ENCODE results near the gene INSR. TPM values are rescaled to one million over a fixed set of nuclear protein-coding genes. Genes with fewer than 3 reads are reported as not detected.
"Not testable (repeated sequence)": the region's sequence is repeated elsewhere in the genome, so short reads cannot be mapped to it uniquely, and the experiment has no call there.

INSR gene
- total RNA-seq, 2 donors from 2014 or later = 81.9 to 84.9 TPM

- intact Hi-C loops (cut with DNase I, micrococcal nuclease) = no loop called here
- DNase-seq = no peak
- ATAC-seq = peak; percentile 10
Observed at GRCh38 chr19:7179917-7180306, 114.3 kb downstream of the INSR start.

GRCh38 chr19:7177926-7178325, 116.3 kb downstream of the INSR start:
- ATAC-seq = no peak
- intact Hi-C loops (cut with DNase I, micrococcal nuclease) = no loop called here
- DNase-seq = no peak

GRCh38 chr19:7176792-7177191, 117.4 kb downstream of the INSR start:
- DNase-seq (no peak), ATAC-seq (no peak)
- intact Hi-C loops (cut with DNase I, micrococcal nuclease) = no loop called here

GRCh38 chr19:7172794-7173193, 121.4 kb downstream of the INSR start:
- intact Hi-C loops (cut with DNase I, micrococcal nuclease) = no loop called here
- no peak for ATAC-seq
- no peak for DNase-seq

- ATAC-seq (no peak), DNase-seq (no peak)
- intact Hi-C loops (cut with DNase I, micrococcal nuclease) = no loop called here
Observed at GRCh38 chr19:7170983-7171382, 123.2 kb downstream of the INSR start.

- intact Hi-C loops (cut with DNase I, micrococcal nuclease) = no loop called here
- no peak for DNase-seq
- ATAC-seq = no peak
Observed at GRCh38 chr19:7168941-7169340, 125.3 kb downstream of the INSR start.

- no peak for DNase-seq
- ATAC-seq = no peak
- intact Hi-C loops (cut with DNase I, micrococcal nuclease) = no loop called here
Observed at GRCh38 chr19:7161292-7161691, 132.9 kb downstream of the INSR start.

- peak in 1 of 2 donors; percentile 76 for DNase-seq
- peak; percentile 40 for ATAC-seq
- intact Hi-C loops (cut with DNase I, micrococcal nuclease) = no loop called here
Observed at GRCh38 chr19:7159105-7159933, 134.9 kb downstream of the INSR start.

- intact Hi-C loops (cut with DNase I, micrococcal nuclease) = no loop called here
- DNase-seq = no peak
- ATAC-seq = peak; percentile 19
Observed at GRCh38 chr19:7153022-7153421, 141.2 kb downstream of the INSR start.

GRCh38 chr19:7152568-7152967, 141.6 kb downstream of the INSR start:
- intact Hi-C loops (cut with DNase I, micrococcal nuclease) = no loop called here
- DNase-seq (no peak), ATAC-seq (no peak)

- no peak for DNase-seq
- intact Hi-C loops (cut with DNase I, micrococcal nuclease) = loop anchor here in 1 of 2 donors (5.0 kb wide), 1 partner anchor 192 kb away; no protein-coding TSS in a partner anchor
- no peak for ATAC-seq
Observed at GRCh38 chr19:7149956-7150705, 144.1 kb downstream of the INSR start.

GRCh38 chr19:7147119-7147675, 147.0 kb downstream of the INSR start:
- ATAC-seq, DNase-seq: not testable (repeated sequence)
- intact Hi-C loops (cut with DNase I, micrococcal nuclease) = loop anchor here in 1 of 2 donors (5.0 kb wide), 1 partner anchor 195 kb away; no protein-coding TSS in a partner anchor

GRCh38 chr19:7146086-7146485, 148.1 kb downstream of the INSR start:
- peak; percentile 34 for ATAC-seq
- not testable (repeated sequence) for DNase-seq
- intact Hi-C loops (cut with DNase I, micrococcal nuclease) = loop anchor here in 1 of 2 donors (5.0 kb wide), 1 partner anchor 196 kb away; no protein-coding TSS in a partner anchor

- ATAC-seq (peak; percentile 93), DNase-seq (peak in 1 of 2 donors; percentile 48)
- intact Hi-C loops (cut with DNase I, micrococcal nuclease) = loop anchor here in 1 of 2 donors (5.0 kb wide), 1 partner anchor 197 kb away; no protein-coding TSS in a partner anchor
Observed at GRCh38 chr19:7145494-7145893, 148.7 kb downstream of the INSR start.

GRCh38 chr19:7142771-7143170, 151.4 kb downstream of the INSR start:
- intact Hi-C loops (cut with DNase I, micrococcal nuclease) = no loop called here
- DNase-seq = no peak
- ATAC-seq = no peak

- DNase-seq (no peak), ATAC-seq (no peak)
- intact Hi-C loops (cut with DNase I, micrococcal nuclease) = no loop called here
Observed at GRCh38 chr19:7140137-7140536, 154.1 kb downstream of the INSR start.

- intact Hi-C loops (cut with DNase I, micrococcal nuclease) = no loop called here
- DNase-seq = no peak
Observed at GRCh38 chr19:7139095-7139494, 155.1 kb downstream of the INSR start.

GRCh38 chr19:7138402-7138801, 155.8 kb downstream of the INSR start:
- intact Hi-C loops (cut with DNase I, micrococcal nuclease) = no loop called here
- no peak for ATAC-seq
- DNase-seq = no peak

More at GRCh38 chr19:7139095-7139494, 155.1 kb downstream of the INSR start:
- ATAC-seq = no peak

GRCh38 chr19:7137120-7137519, 157.1 kb downstream of the INSR start:
- ATAC-seq = no peak
- intact Hi-C loops (cut with DNase I, micrococcal nuclease) = no loop called here
- no peak for DNase-seq

All from left colon (tissue), 2 donors.